ENCODE results near the gene SLC44A4. TPM values are rescaled to one million over a fixed set of nuclear protein-coding genes. Genes with fewer than 3 reads are reported as not detected.

The SLC44A4 gene
- total RNA-seq, 1 experiment from 2014 or later, result 3.8 TPM

GRCh38 chr6:31920811-31921210 is 42.0 kb upstream of the SLC44A4 start:
- H4K8ac ChIP-seq (replicated peaks; ENCODE audit: insufficient read length, low read depth, low read length), result no peak overlapping the region
- no peaks in the 10 kb centered on the region for H3K27me3 ChIP-seq (ENCODE audit: insufficient read depth, low read length)
- H3K9ac ChIP-seq (ENCODE audit: extremely low read depth, insufficient read length, low read length), result no peak overlapping the region
- no peak overlapping the region for H2AFZ ChIP-seq (ENCODE audit: low read length)
- no peak for DNase-seq
- H3K18ac ChIP-seq (ENCODE audit: insufficient read length, low read depth, low read length), result no peak overlapping the region
- no peak overlapping the region for H2BK15ac ChIP-seq (ENCODE audit: low read depth, low read length)
- H2BK20ac ChIP-seq (ENCODE audit: low read depth, low read length, poor library complexity, severe bottlenecking), result no peak overlapping the region
- Mint-ChIP-seq H3K36me3 (ENCODE audit: insufficient read depth in 1 of 3, low read depth in 3 of 3) (no peaks in the 10 kb centered on the region), H3K4me1 (0 out of 4 replicates have a peak, but pooled peaks cover 0 to 2% of the 10 kb centered on the region in 2 experiments), H3K9me3 (no peaks in the 10 kb centered on the region; a peak in 1 of 5 replicates), H3K4me3 (no peak overlapping the region), H3K27ac (no peak overlapping the region; a peak in 2 of 7 replicates), H3K27me3 (ENCODE audit: low read depth) (peaks cover 3% of the 10 kb centered on the region; the same call in 1 of the 2 replicates)
- H4K5ac ChIP-seq (ENCODE audit: insufficient read length, low read depth, low read length), result no peak overlapping the region
- H3K56ac ChIP-seq (ENCODE audit: insufficient read length, low read depth, low read length), result no peak overlapping the region
- H3K23me2 ChIP-seq (ENCODE audit: insufficient read length, low read depth, low read length, poor library complexity, severe bottlenecking), result no peaks in the 10 kb centered on the region
- H4K91ac ChIP-seq (ENCODE audit: insufficient read length, low read depth, low read length), result no peak overlapping the region
- no peak overlapping the region for H3K27ac ChIP-seq (ENCODE audit: insufficient read length, low read depth, low read length)
- H3K79me1 ChIP-seq (ENCODE audit: insufficient read depth, low read depth, low read length, poor library complexity, severe bottlenecking), result no peaks in the 10 kb centered on the region
- H2BK5ac ChIP-seq (ENCODE audit: insufficient read length, low read length), result no peak overlapping the region
- no peak overlapping the region for H2BK12ac ChIP-seq (ENCODE audit: insufficient read length, low read depth, low read length)
- H3K4ac ChIP-seq (ENCODE audit: low read depth, low read length), result no peak overlapping the region
- H3K14ac ChIP-seq (ENCODE audit: insufficient read depth, low read length), result no peak overlapping the region
- H3K23ac ChIP-seq (ENCODE audit: insufficient read length, low read depth, low read length), result no peak overlapping the region
- H3K9me3 ChIP-seq (ENCODE audit: control insufficient read depth, low read depth, low read length), result no peaks in the 10 kb centered on the region
- H2AK5ac ChIP-seq (ENCODE audit: insufficient read length, low read length), result no peak overlapping the region
- no peaks in the 10 kb centered on the region for H3K4me1 ChIP-seq (ENCODE audit: insufficient read depth, low read length)
- H4K20me1 ChIP-seq (ENCODE audit: control insufficient read depth, insufficient read depth, insufficient read length), result no peaks in the 10 kb centered on the region
- no peak overlapping the region for H3T11ph ChIP-seq (ENCODE audit: low read length)
- no peaks in the 10 kb centered on the region for H3K79me2 ChIP-seq (ENCODE audit: insufficient read depth, low read length)
- TF ChIP-seq CTCF (conservative IDR thresholded peaks at IDR 0.05), result no peak
- no CpG with 5 or more reads among the region's 2 CpGs for WGBS (ENCODE audit: extremely low coverage, insufficient read length, low lambda C conversion rate)
- H2BK120ac ChIP-seq (ENCODE audit: low read depth, low read length, poor library complexity, severe bottlenecking), result no peak overlapping the region
- H3K4me2 ChIP-seq (ENCODE audit: insufficient read depth, insufficient read length, low read length), result no peak overlapping the region
